H1 (cell line): Measurements from ENCODE around the gene MYH9.

Experiments used
- ATF2 ChIP-seq: IDR thresholded peaks from 2 replicates; pipeline ENCODE4 v1.6.1; 2012; ENCODE audit warnings: low read length, inconsistent platforms
- CHD1 ChIP-seq: IDR thresholded peaks from 2 replicates; pipeline ENCODE4 v1.6.1; 2012; ENCODE audit warnings: low read depth, low read length, improper control_type of control experiment
- FOSL1 ChIP-seq: IDR thresholded peaks from 2 replicates; pipeline ENCODE4 v1.6.1; 2011; ENCODE audit warnings: mild to moderate bottlenecking, low read depth, low read length, moderate library complexity; ENCODE audit not compliant: insufficient read depth
- HDAC2 ChIP-seq, 2 experiments: fragments of 300-600 bp in 1 of 2; sonication (generic) in 1 of 2; IDR thresholded peaks; 2 replicates each; pipeline ENCODE4 v1.6.1; 2011 to 2012; ENCODE audit warnings: low read depth in 2 of 2, low read length in 2 of 2, mild to moderate bottlenecking in 2 of 2, moderate library complexity in 2 of 2, borderline replicate concordance in 1 of 2, inconsistent platforms in 1 of 2
- MAX ChIP-seq: IDR thresholded peaks from 2 replicates; pipeline ENCODE4 v1.6.1; 2012; ENCODE audit warnings: inconsistent platforms
- POLR2A ChIP-seq, 2 experiments: IDR thresholded peaks; 1 replicate in 1 of 2; 2 replicates in 1 of 2; pipeline ENCODE4 v1.6.1; 2011; ENCODE audit warnings: low read depth in 2 of 2, low read length in 2 of 2, mild to moderate bottlenecking in 2 of 2; ENCODE audit errors: control extremely low read depth in 1 of 2
- POLR2AphosphoS5 ChIP-seq: IDR thresholded peaks from 2 replicates; pipeline ENCODE4 v1.6.1; 2011; ENCODE audit warnings: low read depth, low read length
- RAD21 ChIP-seq, 2 experiments: IDR thresholded peaks in 1 of 2; conservative IDR thresholded peaks in 1 of 2; 2 replicates each; pipeline ENCODE4 v1.6.1; 2011; ENCODE audit warnings: low read depth in 2 of 2, low read length in 2 of 2, improper control_type of control experiment in 1 of 2, inconsistent platforms in 1 of 2, mild to moderate bottlenecking in 1 of 2, moderate library complexity in 1 of 2
- RFX5 ChIP-seq: IDR thresholded peaks from 2 replicates; pipeline ENCODE4 v1.6.1; 2011; ENCODE audit warnings: low read depth, low read length, improper control_type of control experiment, borderline replicate concordance
- SIN3A ChIP-seq, 2 experiments: IDR thresholded peaks in 1 of 2; conservative IDR thresholded peaks in 1 of 2; 2 replicates each; pipeline ENCODE4 v1.6.1; 2011 to 2012; ENCODE audit warnings: low read length in 2 of 2, improper control_type of control experiment in 1 of 2, low read depth in 1 of 2, mild to moderate bottlenecking in 1 of 2
- TBP ChIP-seq: IDR thresholded peaks from 2 replicates; pipeline ENCODE4 v1.6.1; 2011; ENCODE audit warnings: low read depth, low read length, improper control_type of control experiment
- YY1 ChIP-seq: IDR thresholded peaks from 2 replicates; pipeline ENCODE4 v1.6.1; 2011; ENCODE audit warnings: low read depth, mild to moderate bottlenecking, low read length
- ZNF274 ChIP-seq: IDR thresholded peaks from 2 replicates; pipeline ENCODE4 v1.7.0; 2012; ENCODE audit warnings: low read length, borderline replicate concordance; ENCODE audit errors: extremely low read depth
- TF ChIP-seq, protein P1 (sequence below), 3 experiments: IDR thresholded peaks; 1 replicate in 2 of 3; 2 replicates in 1 of 3; pipeline versions ENCODE4 v1.5.1 to v1.6.1; 2011; ENCODE audit warnings: low read length in 3 of 3, mild to moderate bottlenecking in 3 of 3, inconsistent platforms in 2 of 3, low read depth in 1 of 3, moderate library complexity in 1 of 3; ENCODE audit not compliant: insufficient read depth in 1 of 3; ENCODE audit errors: control extremely low read depth in 1 of 3

- TF ChIP-seq, protein P1, sequence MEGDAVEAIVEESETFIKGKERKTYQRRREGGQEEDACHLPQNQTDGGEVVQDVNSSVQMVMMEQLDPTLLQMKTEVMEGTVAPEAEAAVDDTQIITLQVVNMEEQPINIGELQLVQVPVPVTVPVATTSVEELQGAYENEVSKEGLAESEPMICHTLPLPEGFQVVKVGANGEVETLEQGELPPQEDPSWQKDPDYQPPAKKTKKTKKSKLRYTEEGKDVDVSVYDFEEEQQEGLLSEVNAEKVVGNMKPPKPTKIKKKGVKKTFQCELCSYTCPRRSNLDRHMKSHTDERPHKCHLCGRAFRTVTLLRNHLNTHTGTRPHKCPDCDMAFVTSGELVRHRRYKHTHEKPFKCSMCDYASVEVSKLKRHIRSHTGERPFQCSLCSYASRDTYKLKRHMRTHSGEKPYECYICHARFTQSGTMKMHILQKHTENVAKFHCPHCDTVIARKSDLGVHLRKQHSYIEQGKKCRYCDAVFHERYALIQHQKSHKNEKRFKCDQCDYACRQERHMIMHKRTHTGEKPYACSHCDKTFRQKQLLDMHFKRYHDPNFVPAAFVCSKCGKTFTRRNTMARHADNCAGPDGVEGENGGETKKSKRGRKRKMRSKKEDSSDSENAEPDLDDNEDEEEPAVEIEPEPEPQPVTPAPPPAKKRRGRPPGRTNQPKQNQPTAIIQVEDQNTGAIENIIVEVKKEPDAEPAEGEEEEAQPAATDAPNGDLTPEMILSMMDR (IDR thresholded peaks at IDR 0.05; ENCODE audit: control extremely low read depth in 1 of 3, insufficient read depth in 1 of 3, low read depth in 1 of 3, low read length in 3 of 3) = no peak
- no peak for TF ChIP-seq RAD21 (IDR thresholded peaks at IDR 0.05 in 1 of 2, conservative IDR thresholded peaks at IDR 0.05 in 1 of 2; ENCODE audit: low read depth in 2 of 2, low read length in 2 of 2)
- TF ChIP-seq ZNF274 = no peak
- no peak for TF ChIP-seq SIN3A (conservative IDR thresholded peaks at IDR 0.05 in 1 of 2, IDR thresholded peaks at IDR 0.05 in 1 of 2; ENCODE audit: low read depth in 1 of 2, low read length in 2 of 2)
- no peak for TF ChIP-seq POLR2A (IDR thresholded peaks at IDR 0.05; ENCODE audit: control extremely low read depth in 1 of 2, low read depth in 2 of 2, low read length in 2 of 2)
- TF ChIP-seq CHD1 = no peak
- TF ChIP-seq TBP = no peak
- no peak for TF ChIP-seq POLR2AphosphoS5
- no peak for TF ChIP-seq FOSL1
- no peak for TF ChIP-seq ATF2
- no peak for TF ChIP-seq HDAC2 (IDR thresholded peaks at IDR 0.05; ENCODE audit: borderline replicate concordance in 1 of 2, low read depth in 2 of 2, low read length in 2 of 2)
- TF ChIP-seq YY1 = no peak
- TF ChIP-seq MAX = no peak
- TF ChIP-seq RFX5 = no peak
Observed at GRCh38 chr22:36341640-36342041, 46.1 kb downstream of the MYH9 start.
